ENCODE data around the gene IPCEF1.

GRCh38 chr6:154325142-154325541 is 31.5 kb downstream of the IPCEF1 start:
- TF ChIP-seq REST (IDR thresholded peaks at IDR 0.05; ENCODE audit: insufficient read depth in 1 of 2, low read depth in 2 of 2, low read length in 1 of 2) (no peak), CTCF (IDR thresholded peaks at IDR 0.05) (no peak), POLR2AphosphoS5 (IDR thresholded peaks at IDR 0.05; ENCODE audit: low read depth, low read length) (no peak), SIN3A (IDR thresholded peaks at IDR 0.05; ENCODE audit: borderline replicate concordance, insufficient read depth, low read depth, low read length) (no peak)
